Activated CD4-positive, alpha-beta T cell treated with anti-CD3 and anti-CD28 coated beads for 4 hours (primary cell): ENCODE data around the gene MPO.

Experiments used
- DNase-seq, 2 donors: peaks; one replicate each; pipeline ENCODE4 v3.0.0-alpha.2; 2020

MPO gene

GRCh38 chr17:58229384-58229783, 51.4 kb downstream of the MPO start:
- no peak for DNase-seq

DNA sequence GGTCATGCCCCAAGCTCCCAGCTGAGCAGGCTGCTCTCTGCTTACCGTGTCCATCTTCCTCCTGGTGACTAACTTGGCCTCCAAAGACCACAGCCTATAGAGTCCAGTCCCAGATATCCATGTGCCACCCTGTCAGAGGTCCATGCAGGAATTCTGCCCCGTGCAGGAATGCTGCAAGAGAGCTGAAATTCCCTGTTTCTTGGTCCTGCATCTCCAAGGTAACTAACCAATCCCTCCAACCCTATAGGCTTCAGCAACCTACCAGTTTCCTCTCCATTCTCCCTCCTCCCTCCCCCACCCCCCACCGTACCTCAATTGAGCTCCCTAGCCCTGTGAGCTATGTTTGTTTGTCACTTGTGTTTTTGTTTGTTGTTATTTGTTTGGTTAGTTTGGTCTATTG, 52.1 kb downstream of the MPO start:
- no peak for DNase-seq

GRCh38 chr17:58227733-58228132, 53.0 kb downstream of the MPO start:
- no peak for DNase-seq

DNA sequence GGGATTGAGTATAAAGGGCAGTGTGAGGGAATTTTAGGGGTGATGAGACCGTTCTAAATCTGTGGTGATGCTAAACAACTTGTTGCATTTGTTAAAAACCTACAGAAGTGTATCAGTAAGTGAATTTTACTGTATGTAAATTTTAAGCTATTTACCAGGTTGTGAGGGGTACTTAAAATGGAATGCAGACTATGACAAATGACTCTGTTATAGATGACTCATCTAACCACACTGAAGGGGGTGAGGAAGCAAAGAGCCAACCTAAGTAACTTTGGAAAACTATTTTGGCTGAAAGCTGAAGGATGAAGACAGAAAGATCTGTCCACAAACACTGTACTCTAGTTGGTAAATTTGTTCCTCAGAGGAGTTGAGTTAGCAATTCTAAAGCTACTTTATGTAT, 56.4 kb downstream of the MPO start:
- no peak for DNase-seq
